IPS-18a (cell line): ENCODE data around the gene NHEJ1.

Experiments used
- H3K27ac ChIP-seq: one replicate; pipeline ENCODE4 v1.5.1; 2013; ENCODE audit warnings: low read length
- H3K27me3 ChIP-seq: one replicate; pipeline ENCODE4 v1.6.1; 2013; ENCODE audit warnings: mild to moderate bottlenecking, low read length; ENCODE audit not compliant: control insufficient read depth, insufficient read depth
- H3K36me3 ChIP-seq: one replicate; pipeline ENCODE4 v1.6.1; 2013; ENCODE audit warnings: low read depth, low read length; ENCODE audit not compliant: control insufficient read depth
- H3K4me1 ChIP-seq: one replicate; pipeline ENCODE4 v1.6.1; 2013; ENCODE audit warnings: low read depth, low read length; ENCODE audit not compliant: control insufficient read depth
- H3K4me3 ChIP-seq: one replicate; pipeline ENCODE4 v1.5.1; 2013; ENCODE audit warnings: low read length
- H3K9ac ChIP-seq: one replicate; pipeline ENCODE4 v1.6.1; 2013; ENCODE audit warnings: mild to moderate bottlenecking, low read length, moderate library complexity
- H3K9me3 ChIP-seq: one replicate; pipeline ENCODE4 v1.6.1; 2013; ENCODE audit warnings: low read depth, low read length; ENCODE audit not compliant: control insufficient read depth

Gene NHEJ1

GRCh38 chr2:219057709-219058540 is 102.7 kb downstream of the NHEJ1 start:
- peak overlapping the region; percentile 25 for H3K4me3 ChIP-seq
- H3K4me1 ChIP-seq, result no peaks in the 10 kb centered on the region
- H3K27ac ChIP-seq, result no peak overlapping the region
- H3K9me3 ChIP-seq, result no peaks in the 10 kb centered on the region
- peaks cover 96% of the 10 kb centered on the region for H3K27me3 ChIP-seq
- H3K9ac ChIP-seq, result no peak overlapping the region
- no peaks in the 10 kb centered on the region for H3K36me3 ChIP-seq

- H3K27me3 ChIP-seq, result peaks cover 96% of the 10 kb centered on the region
- no peak overlapping the region for H3K9ac ChIP-seq
- no peaks in the 10 kb centered on the region for H3K36me3 ChIP-seq
- H3K4me3 ChIP-seq, result peak overlapping the region; percentile 25
- H3K9me3 ChIP-seq, result no peaks in the 10 kb centered on the region
- H3K27ac ChIP-seq, result no peak overlapping the region
- no peaks in the 10 kb centered on the region for H3K4me1 ChIP-seq
These were observed 103.5 kb downstream of the NHEJ1 start for GRCh38 chr2:219056896-219057708.

- H3K4me3 ChIP-seq, result no peak overlapping the region
These were observed 104.3 kb downstream of the NHEJ1 start for GRCh38 chr2:219056176-219056895.

GRCh38 chr2:219054956-219055903 is 105.4 kb downstream of the NHEJ1 start:
- no peak overlapping the region for H3K27ac ChIP-seq
- no peak overlapping the region for H3K4me3 ChIP-seq
- peaks cover 90% of the 10 kb centered on the region for H3K27me3 ChIP-seq
- no peaks in the 10 kb centered on the region for H3K4me1 ChIP-seq
- no peaks in the 10 kb centered on the region for H3K9me3 ChIP-seq
- H3K36me3 ChIP-seq, result no peaks in the 10 kb centered on the region
- H3K9ac ChIP-seq, result no peak overlapping the region

More at GRCh38 chr2:219056176-219056895, 104.3 kb downstream of the NHEJ1 start:
- H3K36me3 ChIP-seq, result no peaks in the 10 kb centered on the region
- H3K27me3 ChIP-seq, result peaks cover 92% of the 10 kb centered on the region
- no peaks in the 10 kb centered on the region for H3K9me3 ChIP-seq
- H3K27ac ChIP-seq, result no peak overlapping the region
- no peaks in the 10 kb centered on the region for H3K4me1 ChIP-seq
- H3K9ac ChIP-seq, result no peak overlapping the region

- Histone ChIP-seq H3K9me3 (no peaks in the 10 kb centered on the region), H3K27ac (no peak overlapping the region), H3K27me3 (peaks cover 76% of the 10 kb centered on the region), H3K36me3 (no peaks in the 10 kb centered on the region), H3K4me1 (no peaks in the 10 kb centered on the region), H3K4me3 (no peak overlapping the region), H3K9ac (no peak overlapping the region)
These were observed 111.3 kb downstream of the NHEJ1 start for GRCh38 chr2:219049282-219049681.

GRCh38 chr2:219045937-219046550 is 114.6 kb downstream of the NHEJ1 start:
- H3K36me3 ChIP-seq, result no peaks in the 10 kb centered on the region
- peaks cover 78% of the 10 kb centered on the region for H3K27me3 ChIP-seq
- H3K4me3 ChIP-seq, result no peak overlapping the region
- H3K27ac ChIP-seq, result no peak overlapping the region
- H3K4me1 ChIP-seq, result peaks cover 3% of the 10 kb centered on the region
- no peaks in the 10 kb centered on the region for H3K9me3 ChIP-seq
- no peak overlapping the region for H3K9ac ChIP-seq

- Histone ChIP-seq H3K27ac (no peak overlapping the region), H3K27me3 (peaks cover 63% of the 10 kb centered on the region)
These were observed 117.9 kb downstream of the NHEJ1 start for GRCh38 chr2:219042750-219043149.

GRCh38 chr2:219042157-219042556 is 118.5 kb downstream of the NHEJ1 start:
- Histone ChIP-seq H3K9me3 (no peaks in the 10 kb centered on the region), H3K4me1 (peaks cover 3% of the 10 kb centered on the region)

More at GRCh38 chr2:219042750-219043149, 117.9 kb downstream of the NHEJ1 start:
- no peaks in the 10 kb centered on the region for H3K36me3 ChIP-seq
- H3K9ac ChIP-seq, result no peak overlapping the region
- no peaks in the 10 kb centered on the region for H3K9me3 ChIP-seq
- peaks cover 3% of the 10 kb centered on the region for H3K4me1 ChIP-seq
- no peak overlapping the region for H3K4me3 ChIP-seq

GRCh38 chr2:219041252-219041651 is 119.4 kb downstream of the NHEJ1 start, which contains the start of gene CFAP65:
TSS of gene CFAP65 (minus strand) at chr2:219041516. CDS start at chr2:219039048, 2,468 bp downstream.
- Histone ChIP-seq H3K27ac (no peak within 1 kb of the TSS), H3K9ac (no peak within 1 kb of the TSS), H3K4me3 (peak within 1 kb of the TSS; percentile 75), H3K9me3 (no peaks in the 10 kb centered on the region), H3K36me3 (no peaks in the 10 kb centered on the region), H3K27me3 (peaks cover 59% of the 10 kb centered on the region), H3K4me1 (peaks cover 3% of the 10 kb centered on the region)

More at GRCh38 chr2:219042157-219042556, 118.5 kb downstream of the NHEJ1 start:
- Histone ChIP-seq H3K9ac (no peak overlapping the region), H3K36me3 (no peaks in the 10 kb centered on the region), H3K4me3 (no peak overlapping the region), H3K27ac (no peak overlapping the region), H3K27me3 (peaks cover 58% of the 10 kb centered on the region)

GRCh38 chr2:219038600-219038999 is 122.0 kb downstream of the NHEJ1 start:
- Histone ChIP-seq H3K4me3 (no peak overlapping the region), H3K36me3 (no peaks in the 10 kb centered on the region), H3K9me3 (no peaks in the 10 kb centered on the region), H3K27me3 (peaks cover 55% of the 10 kb centered on the region), H3K27ac (no peak overlapping the region), H3K4me1 (peaks cover 3% of the 10 kb centered on the region), H3K9ac (no peak overlapping the region)
